Nephron progenitor cell (in vitro differentiated cells): ENCODE measurements around the gene LRP11.
"Not testable (repeated sequence)": the region's sequence is repeated elsewhere in the genome, so short reads cannot be mapped to it uniquely, and the experiment has no call there.

Source experiments
- DNase-seq: peaks from one replicate; pipeline ENCODE4 v3.0.0; 2021
- H3K27ac Mint-ChIP-seq: 2 replicates; pipeline ENCODE4 v1.8.0; 2021; ENCODE audit warnings: mild to moderate bottlenecking, moderate library complexity, mixed read lengths
- H3K27me3 Mint-ChIP-seq: 2 replicates; pipeline ENCODE4 v1.8.0; 2021; ENCODE audit warnings: mild to moderate bottlenecking, low read depth, mixed read lengths; ENCODE audit not compliant: poor library complexity
- H3K36me3 Mint-ChIP-seq: 2 replicates; pipeline ENCODE4 v1.8.0; 2021; ENCODE audit warnings: low read depth, mixed read lengths
- H3K4me1 Mint-ChIP-seq: 2 replicates; pipeline ENCODE4 v1.8.0; 2021; ENCODE audit warnings: mixed read lengths
- H3K4me3 Mint-ChIP-seq: 2 replicates; pipeline ENCODE4 v1.8.0; 2021; ENCODE audit warnings: mild to moderate bottlenecking, moderate library complexity, mixed read lengths
- H3K9me3 Mint-ChIP-seq: 2 replicates; pipeline ENCODE4 v1.8.0; 2021; ENCODE audit warnings: mild to moderate bottlenecking, moderate library complexity, mixed read lengths
- CTCF ChIP-seq: fragments of 200-600 bp; sonication (generic); IDR thresholded peaks from 2 replicates; pipeline ENCODE4 v1.5.0; 2021; ENCODE audit warnings: antibody characterized with exemption

The LRP11 gene

GRCh38 chr6:149852881-149853280 is 11.3 kb downstream of the LRP11 start:
- no peak for TF ChIP-seq CTCF
- Mint-ChIP-seq H3K27ac (no peak overlapping the region), H3K36me3 (no peaks in the 10 kb centered on the region), H3K9me3 (no peaks in the 10 kb centered on the region), H3K4me1 (peaks cover 14% of the 10 kb centered on the region), H3K27me3 (peaks cover 11% of the 10 kb centered on the region), H3K4me3 (no peak overlapping the region)
- DNase-seq, result no peak

GRCh38 chr6:149852180-149852579 is 12.0 kb downstream of the LRP11 start:
- Mint-ChIP-seq H3K27me3 (peaks cover 11% of the 10 kb centered on the region), H3K9me3 (no peaks in the 10 kb centered on the region)

GRCh38 chr6:149851461-149852110 is 12.6 kb downstream of the LRP11 start:
- Mint-ChIP-seq H3K36me3 (no peaks in the 10 kb centered on the region), H3K4me3 (no peak overlapping the region), H3K27me3 (peaks cover 11% of the 10 kb centered on the region), H3K27ac (no peak overlapping the region), H3K9me3 (no peaks in the 10 kb centered on the region), H3K4me1 (peaks cover 14% of the 10 kb centered on the region)
- no peak for DNase-seq
- TF ChIP-seq CTCF, result no peak

More at GRCh38 chr6:149852180-149852579, 12.0 kb downstream of the LRP11 start:
- Mint-ChIP-seq H3K27ac (no peak overlapping the region), H3K4me3 (no peak overlapping the region), H3K4me1 (peaks cover 14% of the 10 kb centered on the region), H3K36me3 (no peaks in the 10 kb centered on the region)
- TF ChIP-seq CTCF, result no peak
- no peak for DNase-seq

GRCh38 chr6:149848343-149848742 is 15.8 kb downstream of the LRP11 start:
- not testable (repeated sequence) for DNase-seq, H3K4me1 Mint-ChIP-seq, H3K9me3 Mint-ChIP-seq, H3K27me3 Mint-ChIP-seq, H3K36me3 Mint-ChIP-seq, H3K4me3 Mint-ChIP-seq, H3K27ac Mint-ChIP-seq

GRCh38 chr6:149847939-149848267 is 16.3 kb downstream of the LRP11 start:
- H3K36me3 Mint-ChIP-seq, result no peaks in the 10 kb centered on the region
- no peak for DNase-seq
- peaks cover 7% of the 10 kb centered on the region for H3K27me3 Mint-ChIP-seq
- H3K27ac Mint-ChIP-seq, result no peak overlapping the region
- TF ChIP-seq CTCF, result no peak
- H3K4me3 Mint-ChIP-seq, result no peak overlapping the region
- no peaks in the 10 kb centered on the region for H3K9me3 Mint-ChIP-seq
- no peaks in the 10 kb centered on the region for H3K4me1 Mint-ChIP-seq

GRCh38 chr6:149846321-149846720 is 17.8 kb downstream of the LRP11 start:
- H3K27ac Mint-ChIP-seq, result no peak overlapping the region
- no peaks in the 10 kb centered on the region for H3K9me3 Mint-ChIP-seq
- H3K4me3 Mint-ChIP-seq, result no peak overlapping the region
- DNase-seq, result no peak
- H3K27me3 Mint-ChIP-seq, result peaks cover 7% of the 10 kb centered on the region
- no peaks in the 10 kb centered on the region for H3K36me3 Mint-ChIP-seq
- TF ChIP-seq CTCF, result no peak
- H3K4me1 Mint-ChIP-seq, result no peaks in the 10 kb centered on the region
